Peyer's patch (tissue), 4 donors: ENCODE data around the gene CRIP2. TPM values are rescaled to one million over a fixed set of nuclear protein-coding genes. Genes with fewer than 3 reads are reported as not detected.

ENCODE experiments used
- DNase-seq, 3 donors: peaks; one replicate each; pipeline ENCODE4 v3.0.0-alpha.2; 2017 to 2019
- H3K27ac ChIP-seq, 4 donors: fragments of 200-600 bp; sonication (generic); one replicate each; pipeline ENCODE4 v1.5.1; 2016 to 2019
- H3K27me3 ChIP-seq, 2 donors: fragments of 200-600 bp; sonication (generic); one replicate each; pipeline ENCODE4 v1.5.1; 2019
- H3K36me3 ChIP-seq, 3 donors: fragments of 200-600 bp; sonication (generic); one replicate each; pipeline ENCODE4 v1.5.1; 2016 to 2019
- H3K4me1 ChIP-seq, 4 donors: fragments of 200-600 bp; sonication (generic); one replicate each; pipeline ENCODE4 v1.5.1; 2016 to 2019
- H3K4me3 ChIP-seq, 4 donors: fragments of 200-600 bp; sonication (generic); 1 replicate in 3 of 4; 2 replicates in 1 of 4; pipeline ENCODE4 v1.5.1; 2016 to 2019; ENCODE audit warnings: mild to moderate bottlenecking in 1 of 4
- H3K9me3 ChIP-seq, 4 donors: fragments of 200-600 bp; sonication (generic); one replicate each; pipeline ENCODE4 v1.5.1; 2016 to 2019; ENCODE audit warnings: mild to moderate bottlenecking in 1 of 4
- CTCF ChIP-seq, 6 experiments: fragments of 450-650 bp in 4 of 6; fragments of 200-600 bp in 2 of 6; sonication (generic) in 1 of 6; IDR thresholded peaks; one replicate each; pipeline ENCODE4 v1.5.1; 2017 to 2019; ENCODE audit warnings: antibody characterized with exemption in 6 of 6, mild to moderate bottlenecking in 3 of 6, moderate library complexity in 1 of 6
- POLR2A ChIP-seq, 2 donors: fragments of 450-650 bp; IDR thresholded peaks; one replicate each; pipeline ENCODE4 v1.5.1; 2017; ENCODE audit warnings: antibody characterized with exemption in 2 of 2, mild to moderate bottlenecking in 2 of 2, moderate library complexity in 2 of 2
- total RNA-seq, 4 donors: library from RNA; depleted of rRNA; stranded (reverse); fragments of >200 nt; gene quantifications; one replicate each; pipeline ENCODE4 v1.1.0, GENCODE V29; 2016

CRIP2 gene
- total RNA-seq, 4 donors from 2014 or later: 20.8 to 69.3 (median 41.9) TPM

GRCh38 chr14:105449276-105450122 lies 25.1 kb upstream of the CRIP2 start:
- Histone ChIP-seq H3K9me3 (no peaks in the 10 kb centered on the region), H3K27me3 (no peaks in the 10 kb centered on the region), H3K4me3 (no peak overlapping the region), H3K27ac (no peak overlapping the region), H3K4me1 (peaks cover 0 to 9% (median 2%) of the 10 kb centered on the region in 4 donors), H3K36me3 (peaks cover 0 to 42% (median 0%) of the 10 kb centered on the region in 3 donors)
- no peak for DNase-seq
- TF ChIP-seq CTCF (IDR thresholded peaks at IDR 0.05): no peak
- TF ChIP-seq POLR2A (IDR thresholded peaks at IDR 0.05): no peak

GRCh38 chr14:105450123-105450505 lies 24.5 kb upstream of the CRIP2 start:
- H3K36me3 ChIP-seq: peaks cover 0 to 48% (median 0%) of the 10 kb centered on the region in 3 donors
- TF ChIP-seq POLR2A (IDR thresholded peaks at IDR 0.05): no peak
- TF ChIP-seq CTCF (IDR thresholded peaks at IDR 0.05): no peak

GRCh38 chr14:105450864-105451720 lies 23.5 kb upstream of the CRIP2 start:
- Histone ChIP-seq H3K9me3 (no peaks in the 10 kb centered on the region), H3K4me3 (no peak overlapping the region), H3K4me1 (peaks cover 0 to 9% (median 2%) of the 10 kb centered on the region in 4 donors), H3K27ac (no peak overlapping the region), H3K27me3 (no peaks in the 10 kb centered on the region), H3K36me3 (peaks cover 0 to 52% (median 0%) of the 10 kb centered on the region in 3 donors)
- TF ChIP-seq CTCF (IDR thresholded peaks at IDR 0.05): no peak
- no peak for TF ChIP-seq POLR2A (IDR thresholded peaks at IDR 0.05)
- no peak for DNase-seq

More at GRCh38 chr14:105450123-105450505, 24.5 kb upstream of the CRIP2 start:
- Histone ChIP-seq H3K9me3 (no peaks in the 10 kb centered on the region), H3K27ac (no peak overlapping the region), H3K4me1 (peaks cover 0 to 9% (median 2%) of the 10 kb centered on the region in 4 donors), H3K27me3 (no peaks in the 10 kb centered on the region), H3K4me3 (no peak overlapping the region)
- no peak for DNase-seq

- Histone ChIP-seq H3K27me3 (no peaks in the 10 kb centered on the region), H3K36me3 (peaks cover 0 to 59% (median 0%) of the 10 kb centered on the region in 3 donors)
- no peak for DNase-seq
Observed at GRCh38 chr14:105452963-105453362, 21.7 kb upstream of the CRIP2 start.

More at GRCh38 chr14:105452963-105453362, 21.7 kb upstream of the CRIP2 start:
- Histone ChIP-seq H3K9me3 (no peaks in the 10 kb centered on the region), H3K4me1 (peaks cover 0 to 9% (median 2%) of the 10 kb centered on the region in 4 donors), H3K27ac (no peak overlapping the region), H3K4me3 (no peak overlapping the region)
- no peak for TF ChIP-seq POLR2A (IDR thresholded peaks at IDR 0.05)
- no peak for TF ChIP-seq CTCF (IDR thresholded peaks at IDR 0.05)
